NCI-H1105 (cell line): ENCODE data around the gene PAX2.

ENCODE experiments used
- DNase-seq: peaks from one replicate; lab custom pipeline; 2025; lab: John Stamatoyannopoulos, UW

The PAX2 gene

GRCh38 chr10:100791369-100792058 lies 46.1 kb downstream of the PAX2 start:
- DNase-seq, result no peak

- no peak for DNase-seq
Measured at GRCh38 chr10:100792574-100792973, 47.2 kb downstream of the PAX2 start.

GRCh38 chr10:100793055-100793454 lies 47.7 kb downstream of the PAX2 start:
- no peak for DNase-seq

GRCh38 chr10:100799881-100800280 lies 54.5 kb downstream of the PAX2 start:
- DNase-seq, result no peak

GRCh38 chr10:100800931-100801330 lies 55.5 kb downstream of the PAX2 start:
- no peak for DNase-seq

- DNase-seq, result no peak
Measured at GRCh38 chr10:100802196-100802595, 56.8 kb downstream of the PAX2 start.

- no peak for DNase-seq
Measured at GRCh38 chr10:100802607-100803006, 57.2 kb downstream of the PAX2 start.

- no peak for DNase-seq
Measured at GRCh38 chr10:100803492-100803891, 58.1 kb downstream of the PAX2 start.

- no peak for DNase-seq
Measured at GRCh38 chr10:100803908-100804307, 58.5 kb downstream of the PAX2 start.

- no peak for DNase-seq
Measured at GRCh38 chr10:100805543-100806355, 60.4 kb downstream of the PAX2 start.

GRCh38 chr10:100806356-100806645 lies 60.9 kb downstream of the PAX2 start:
- no peak for DNase-seq

GRCh38 chr10:100807241-100807951 lies 62.0 kb downstream of the PAX2 start:
- no peak for DNase-seq

GRCh38 chr10:100808876-100809275 lies 63.5 kb downstream of the PAX2 start:
- DNase-seq, result no peak

GRCh38 chr10:100810091-100810834 lies 64.9 kb downstream of the PAX2 start:
- no peak for DNase-seq

- no peak for DNase-seq
Measured at GRCh38 chr10:100810835-100811116, 65.4 kb downstream of the PAX2 start.

- DNase-seq, result no peak
Measured at GRCh38 chr10:100811261-100811660, 65.9 kb downstream of the PAX2 start.

GRCh38 chr10:100811752-100812750 lies 66.7 kb downstream of the PAX2 start:
- DNase-seq, result no peak

GRCh38 chr10:100812978-100813377 lies 67.6 kb downstream of the PAX2 start:
- no peak for DNase-seq

GRCh38 chr10:100814751-100815474 lies 69.5 kb downstream of the PAX2 start:
- no peak for DNase-seq

- DNase-seq, result no peak
Measured at GRCh38 chr10:100816671-100817070, 71.3 kb downstream of the PAX2 start.
